B cell (primary cell): ENCODE data around the gene HMCN1.

Experiments
- EZH2 ChIP-seq: IDR thresholded peaks from 2 replicates; pipeline ENCODE4 v1.6.1; 2012; ENCODE audit warnings: borderline replicate concordance, low read depth, mild to moderate bottlenecking, moderate library complexity, low read length; ENCODE audit not compliant: insufficient read depth, poor library complexity, severe bottlenecking
- TF ChIP-seq, protein P1 (sequence below): fragments of 200-600 bp; IDR thresholded peaks from one replicate; pipeline ENCODE4 v1.8.0; 2022; ENCODE audit warnings: antibody characterized with exemption, mild to moderate bottlenecking

DNA sequence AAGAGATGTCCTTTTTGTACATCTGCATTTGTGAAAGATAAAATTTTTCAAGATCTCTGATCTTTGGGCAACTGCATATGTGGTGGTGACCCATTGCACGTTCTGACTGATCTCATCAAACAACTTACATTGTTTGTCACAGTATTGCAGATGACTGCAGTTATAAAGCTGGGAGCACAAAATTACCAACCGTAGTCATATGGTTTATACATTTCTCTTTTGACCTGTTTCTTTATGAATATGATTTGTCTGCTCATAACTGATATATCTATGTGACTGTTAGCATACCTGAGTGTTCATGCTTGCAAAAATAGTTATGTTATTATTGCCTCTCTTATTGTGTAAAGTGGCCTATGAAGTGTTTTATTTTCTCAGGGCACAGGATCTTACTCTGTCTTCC is 43.7 kb upstream of the HMCN1 start:
- TF ChIP-seq, protein P1, sequence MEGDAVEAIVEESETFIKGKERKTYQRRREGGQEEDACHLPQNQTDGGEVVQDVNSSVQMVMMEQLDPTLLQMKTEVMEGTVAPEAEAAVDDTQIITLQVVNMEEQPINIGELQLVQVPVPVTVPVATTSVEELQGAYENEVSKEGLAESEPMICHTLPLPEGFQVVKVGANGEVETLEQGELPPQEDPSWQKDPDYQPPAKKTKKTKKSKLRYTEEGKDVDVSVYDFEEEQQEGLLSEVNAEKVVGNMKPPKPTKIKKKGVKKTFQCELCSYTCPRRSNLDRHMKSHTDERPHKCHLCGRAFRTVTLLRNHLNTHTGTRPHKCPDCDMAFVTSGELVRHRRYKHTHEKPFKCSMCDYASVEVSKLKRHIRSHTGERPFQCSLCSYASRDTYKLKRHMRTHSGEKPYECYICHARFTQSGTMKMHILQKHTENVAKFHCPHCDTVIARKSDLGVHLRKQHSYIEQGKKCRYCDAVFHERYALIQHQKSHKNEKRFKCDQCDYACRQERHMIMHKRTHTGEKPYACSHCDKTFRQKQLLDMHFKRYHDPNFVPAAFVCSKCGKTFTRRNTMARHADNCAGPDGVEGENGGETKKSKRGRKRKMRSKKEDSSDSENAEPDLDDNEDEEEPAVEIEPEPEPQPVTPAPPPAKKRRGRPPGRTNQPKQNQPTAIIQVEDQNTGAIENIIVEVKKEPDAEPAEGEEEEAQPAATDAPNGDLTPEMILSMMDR = no peak
- TF ChIP-seq EZH2 = no peak
